HuH-7.5 (cell line): Measurements from ENCODE around the gene IL1RAPL1.
"Not testable (repeated sequence)": the region's sequence is repeated elsewhere in the genome, so short reads cannot be mapped to it uniquely, and the experiment has no call there.

Source experiments
- DNase-seq: peaks from one replicate; pipeline ENCODE4 v3.0.0; 2011; ENCODE audit warnings: low spot score

The IL1RAPL1 gene

GRCh38 chrX:28787206-28787605 lies 200.0 kb downstream of the IL1RAPL1 start:
- no peak for DNase-seq

DNA sequence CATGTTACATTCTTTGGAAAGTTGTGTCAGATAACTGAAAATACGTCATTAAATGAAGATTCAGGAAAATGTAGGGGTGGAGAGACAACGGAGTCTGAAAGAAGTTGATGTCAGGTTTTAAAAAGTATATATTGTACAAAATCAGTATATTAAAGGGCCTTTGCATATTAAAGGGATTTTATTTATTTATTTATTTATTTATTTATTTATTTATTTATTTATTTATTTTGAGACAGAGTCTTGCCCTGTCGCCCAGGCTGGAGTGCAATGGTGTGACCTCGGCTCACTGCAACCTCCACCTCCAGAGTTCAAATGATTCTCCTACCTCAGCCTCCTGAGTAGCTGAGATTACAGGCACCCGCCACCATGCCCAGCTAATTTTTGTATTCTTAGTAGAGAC lies 213.4 kb downstream of the IL1RAPL1 start:
- DNase-seq, result not testable (repeated sequence)

DNA sequence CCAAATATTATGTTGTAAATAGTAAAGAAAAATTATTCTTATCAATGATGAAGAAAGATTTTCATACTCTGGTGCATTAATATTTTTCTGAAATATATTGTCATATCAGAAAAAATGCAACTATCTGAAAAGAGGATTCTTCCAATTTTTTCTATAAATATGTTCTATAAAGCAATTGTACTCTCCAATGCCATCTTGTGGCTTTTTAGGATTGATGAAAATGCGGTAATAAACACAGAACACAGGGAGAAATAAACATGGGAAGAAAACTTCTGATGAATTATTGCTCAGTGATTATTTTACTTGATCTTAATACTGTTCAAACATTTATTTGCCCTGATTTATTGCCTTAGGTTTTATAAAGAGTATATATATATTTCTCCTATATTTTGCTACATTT lies 215.4 kb downstream of the IL1RAPL1 start:
- no peak for DNase-seq

- DNase-seq, result no peak
These were observed 248.7 kb downstream of the IL1RAPL1 start for GRCh38 chrX:28835991-28836390.

DNA sequence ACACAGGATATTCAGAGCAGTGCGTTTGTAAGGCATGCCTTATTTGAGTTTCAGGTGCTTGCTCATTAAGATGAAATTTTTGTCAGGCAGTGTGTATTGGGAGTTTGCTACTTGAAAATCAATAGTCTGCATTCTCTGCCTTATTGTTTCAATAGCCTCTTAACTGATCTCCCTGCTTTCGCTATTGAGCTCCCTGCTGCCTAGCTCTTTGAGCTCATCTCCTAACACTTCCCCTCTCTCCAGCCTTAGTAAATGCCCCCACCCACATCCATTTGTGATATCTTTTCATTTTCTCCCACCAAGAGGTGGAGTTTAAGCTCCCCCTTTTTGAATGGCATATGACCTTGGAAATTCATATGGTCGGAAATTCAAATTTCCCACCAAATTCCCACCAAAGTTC lies 256.6 kb downstream of the IL1RAPL1 start:
- no peak for DNase-seq

- no peak for DNase-seq
These were observed 260.2 kb downstream of the IL1RAPL1 start for GRCh38 chrX:28847423-28847822.

- DNase-seq, result no peak
These were observed 261.5 kb downstream of the IL1RAPL1 start for GRCh38 chrX:28848707-28849106.

GRCh38 chrX:28850955-28851354 lies 263.7 kb downstream of the IL1RAPL1 start:
- DNase-seq, result no peak

- no peak for DNase-seq
These were observed 264.6 kb downstream of the IL1RAPL1 start for GRCh38 chrX:28851871-28852270.

DNA sequence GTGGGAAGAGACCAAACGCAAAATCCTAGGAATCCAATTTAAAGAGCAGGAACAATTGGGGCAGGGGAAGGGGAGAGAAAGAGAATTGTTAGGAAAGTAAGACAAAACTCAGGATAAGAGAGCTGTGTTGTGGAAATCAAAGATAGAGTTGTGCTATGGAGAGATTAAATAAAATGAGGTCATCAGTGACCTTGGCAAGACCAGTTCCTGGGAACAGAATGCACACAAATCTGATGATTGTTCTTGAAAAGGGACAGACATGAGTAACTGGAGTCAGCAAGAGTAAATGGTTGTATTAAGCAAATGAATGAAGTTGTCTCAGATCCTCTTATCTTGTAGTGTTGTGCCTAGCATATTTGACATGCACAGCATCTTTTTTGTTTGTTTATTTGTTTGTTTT lies 267.4 kb downstream of the IL1RAPL1 start:
- DNase-seq, result no peak

DNA sequence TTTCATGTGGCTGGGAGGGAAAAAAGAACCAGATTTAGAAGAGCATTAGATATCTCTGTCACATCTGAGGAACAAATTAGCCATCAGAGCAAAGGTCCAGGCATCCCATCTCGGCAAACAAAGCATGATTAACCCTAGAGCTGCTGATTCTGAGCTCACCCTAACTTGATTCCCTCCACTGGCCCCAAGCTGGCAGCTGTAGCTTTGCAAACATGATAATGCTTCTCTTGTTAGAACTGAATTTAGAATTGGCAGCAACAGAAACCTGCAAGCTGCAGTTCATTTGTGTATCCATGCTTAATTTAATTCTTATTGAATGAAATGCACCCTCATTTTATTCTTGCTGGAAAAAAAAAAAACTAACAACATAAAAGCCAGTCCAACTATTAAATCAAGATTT lies 289.2 kb downstream of the IL1RAPL1 start:
- DNase-seq, result no peak

DNA sequence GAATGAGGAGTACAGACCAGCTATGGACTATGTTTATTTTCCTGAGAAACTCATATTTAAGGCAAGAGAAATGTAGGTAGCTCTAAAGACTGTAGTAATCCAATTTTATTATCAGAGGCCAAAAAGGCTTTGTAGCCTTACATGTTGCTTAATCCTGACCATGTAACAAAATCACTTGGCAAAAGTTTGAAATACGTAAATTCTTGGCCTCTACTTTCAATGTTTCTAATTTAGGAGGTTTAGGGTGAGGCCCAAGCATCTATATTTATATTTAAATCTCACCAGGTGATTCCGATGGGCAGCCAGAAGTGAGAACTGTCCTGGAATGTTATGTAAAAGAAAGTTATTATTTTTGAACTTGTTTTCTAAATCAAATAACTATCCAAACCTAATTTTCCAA lies 289.7 kb downstream of the IL1RAPL1 start:
- DNase-seq, result no peak

DNA sequence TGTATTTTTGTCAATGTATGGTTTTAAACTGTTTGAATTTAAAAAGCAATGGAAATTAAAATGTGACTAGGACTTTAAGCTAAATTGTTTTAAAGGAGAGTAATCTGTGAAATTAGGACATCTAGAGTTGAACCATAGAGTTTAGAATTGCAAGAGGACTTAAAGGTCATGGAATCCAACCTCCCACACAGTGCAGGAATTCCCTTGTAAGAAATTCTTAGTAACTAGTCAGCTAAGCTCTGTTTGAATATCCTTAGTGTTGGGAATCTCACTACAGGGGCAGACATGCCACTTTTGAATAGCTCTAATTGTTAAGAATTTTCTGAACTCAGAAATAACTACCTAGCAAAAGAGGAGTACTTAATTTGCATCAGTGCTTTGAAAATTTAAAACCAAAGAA lies 292.9 kb downstream of the IL1RAPL1 start:
- no peak for DNase-seq

GRCh38 chrX:28884823-28885222 lies 297.6 kb downstream of the IL1RAPL1 start:
- no peak for DNase-seq

DNA sequence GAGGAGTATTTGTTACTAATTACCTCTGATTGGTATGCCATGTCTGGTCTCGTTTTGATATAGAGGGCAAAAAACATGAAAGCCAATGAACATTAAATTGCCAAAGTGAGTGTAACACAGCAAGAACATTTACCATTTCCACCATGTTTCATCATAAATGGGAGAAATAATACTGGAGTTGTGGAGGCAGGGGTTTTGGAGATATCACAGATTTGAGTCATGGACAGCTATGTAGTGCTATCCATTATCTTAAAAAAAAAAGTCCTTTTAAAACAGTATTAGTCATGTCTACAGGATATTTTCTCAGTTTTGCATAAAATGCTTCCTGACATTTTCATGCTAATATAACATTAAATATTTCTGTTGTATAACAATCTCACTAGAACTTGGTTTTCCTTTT lies 301.2 kb downstream of the IL1RAPL1 start:
- no peak for DNase-seq

GRCh38 chrX:28889591-28890090 lies 302.4 kb downstream of the IL1RAPL1 start:
- DNase-seq, result no peak

DNA sequence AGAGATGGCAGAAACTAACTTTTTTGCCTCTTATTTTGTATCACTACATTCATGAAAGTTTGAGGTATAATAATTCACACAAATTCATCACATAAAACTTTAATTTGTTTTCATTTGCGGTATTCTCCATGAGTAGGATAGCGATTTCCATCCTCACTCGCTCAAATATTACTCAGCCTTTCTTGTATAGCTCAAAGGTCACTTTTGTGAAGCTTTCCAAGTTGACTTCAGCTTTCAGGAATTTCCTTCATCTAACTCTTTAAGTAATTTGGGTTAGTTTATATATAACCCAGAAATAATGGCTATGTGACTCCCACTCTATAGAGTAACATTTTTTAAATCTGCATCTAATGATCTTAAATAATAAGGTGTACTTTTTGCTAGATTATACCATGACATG lies 314.4 kb downstream of the IL1RAPL1 start:
- no peak for DNase-seq

- no peak for DNase-seq
These were observed 323.2 kb downstream of the IL1RAPL1 start for GRCh38 chrX:28910487-28910886.

GRCh38 chrX:28920153-28920943 lies 333.1 kb downstream of the IL1RAPL1 start:
- no peak for DNase-seq

DNA sequence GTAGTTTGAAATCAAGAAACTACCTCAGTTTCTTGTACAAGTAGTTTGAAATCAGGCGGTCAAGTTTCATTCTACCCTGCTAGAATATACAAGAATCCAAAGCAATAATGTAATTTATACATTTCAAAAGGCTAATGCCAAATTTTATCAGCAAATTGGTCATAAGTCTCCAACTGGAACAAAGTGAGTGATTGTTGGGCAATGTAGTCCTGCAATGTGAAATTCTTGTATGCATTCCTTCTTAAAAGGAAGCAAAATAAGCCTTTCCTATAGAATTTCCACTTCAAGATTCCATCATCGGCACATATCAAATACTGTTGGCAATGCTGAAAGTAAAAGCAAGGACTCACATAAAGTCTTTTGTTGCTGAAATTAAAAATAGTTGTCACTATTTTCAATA lies 334.9 kb downstream of the IL1RAPL1 start:
- no peak for DNase-seq

GRCh38 chrX:28946846-28947245 lies 359.6 kb downstream of the IL1RAPL1 start:
- DNase-seq, result no peak

GRCh38 chrX:28960063-28960462 lies 372.8 kb downstream of the IL1RAPL1 start:
- DNase-seq, result no peak

DNA sequence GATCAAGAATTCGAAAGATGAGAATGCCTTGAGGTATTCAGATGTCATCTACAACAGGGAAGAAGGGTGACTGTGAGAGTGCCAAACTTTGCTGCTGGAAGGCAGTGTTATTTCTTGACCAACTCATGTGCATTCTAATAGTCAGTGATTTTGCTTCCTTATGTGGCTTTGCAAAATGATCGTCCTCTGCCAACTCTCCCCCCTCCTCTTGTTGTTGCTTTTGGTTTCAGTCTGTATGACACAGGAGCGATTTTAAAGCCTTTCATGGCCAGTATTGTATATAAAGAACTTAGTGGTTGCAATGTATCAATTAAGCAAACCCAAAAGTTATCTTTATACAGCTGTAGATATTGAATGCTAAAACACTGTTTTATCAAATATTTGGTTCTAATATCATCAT lies 379.1 kb downstream of the IL1RAPL1 start:
- no peak for DNase-seq

DNA sequence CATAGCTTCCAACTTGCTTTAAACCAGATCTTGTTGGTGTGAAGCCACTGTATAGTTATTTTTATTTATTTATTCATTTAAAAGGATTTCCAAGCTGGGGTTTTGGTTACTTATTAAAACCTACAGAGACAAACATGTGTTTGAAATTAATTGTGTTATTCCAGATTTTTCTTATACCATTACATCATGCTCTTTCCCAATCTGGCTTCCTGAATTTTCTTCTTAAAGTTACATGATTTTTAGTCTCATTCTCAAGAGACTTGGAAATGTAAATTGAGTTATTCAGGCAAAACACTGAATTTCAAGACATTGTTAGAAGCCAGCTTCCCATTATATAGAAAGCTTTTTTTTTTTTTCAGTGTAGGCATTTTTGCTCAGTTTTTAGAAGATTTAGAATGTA lies 381.9 kb downstream of the IL1RAPL1 start:
- DNase-seq, result no peak
